Mammary epithelial cell (primary cell): Measurements from ENCODE around the gene PHF11.

Source experiments
- CTCF ChIP-seq, 2 donors: IDR thresholded peaks in 1 of 2; conservative IDR thresholded peaks in 1 of 2; 2 replicates each; pipeline ENCODE4 v1.5.1; 2011 to 2012; ENCODE audit warnings: inconsistent platforms in 2 of 2, low read length in 2 of 2, mild to moderate bottlenecking in 2 of 2, control low read depth in 1 of 2, low read depth in 1 of 2; ENCODE audit not compliant: insufficient read depth in 1 of 2; ENCODE audit errors: extremely low read depth in 1 of 2
- EZH2 ChIP-seq: IDR thresholded peaks from 2 replicates; pipeline ENCODE4 v1.6.1; 2012; ENCODE audit warnings: low read length, inconsistent platforms, borderline replicate concordance

- no peak for TF ChIP-seq EZH2
- no peak for TF ChIP-seq CTCF (conservative IDR thresholded peaks at IDR 0.05 in 1 of 2, IDR thresholded peaks at IDR 0.05 in 1 of 2; ENCODE audit: extremely low read depth in 1 of 2, insufficient read depth in 1 of 2, low read depth in 1 of 2, low read length in 2 of 2)
Observed at GRCh38 chr13:49533011-49533410, 37.3 kb downstream of the PHF11 start.
